Measurements from ENCODE around the gene SIRPB1.
"Not testable (repeated sequence)": the region's sequence is repeated elsewhere in the genome, so short reads cannot be mapped to it uniquely, and the experiment has no call there.

The SIRPB1 gene

GRCh38 chr20:1588533-1589460, 31.0 kb downstream of the SIRPB1 start:
- no peak for DNase-seq

GRCh38 chr20:1587781-1588532, 31.9 kb downstream of the SIRPB1 start:
- DNase-seq = no peak

- no peak for DNase-seq
These were observed 40.3 kb downstream of the SIRPB1 start for GRCh38 chr20:1579488-1579887.

- no peak for DNase-seq
These were observed 41.9 kb downstream of the SIRPB1 start for GRCh38 chr20:1577906-1578305.

- not testable (repeated sequence) for DNase-seq
These were observed 42.5 kb downstream of the SIRPB1 start for GRCh38 chr20:1577313-1577712.

GRCh38 chr20:1576641-1577040, 43.2 kb downstream of the SIRPB1 start:
- DNase-seq = no peak

GRCh38 chr20:1576003-1576402, 43.8 kb downstream of the SIRPB1 start:
- not testable (repeated sequence) for DNase-seq

GRCh38 chr20:1571583-1571982, 48.2 kb downstream of the SIRPB1 start:
- not testable (repeated sequence) for DNase-seq

Measured in NCI-H187 treated with DMSO at 0.1 percent for 48 hours (cell line).